Measurements from ENCODE around the gene UGT2B15. TPM values are rescaled to one million over a fixed set of nuclear protein-coding genes. Genes with fewer than 3 reads are reported as not detected.

Gene UGT2B15
- total RNA-seq, 1 donor from 2014 or later: not detected

DNA sequence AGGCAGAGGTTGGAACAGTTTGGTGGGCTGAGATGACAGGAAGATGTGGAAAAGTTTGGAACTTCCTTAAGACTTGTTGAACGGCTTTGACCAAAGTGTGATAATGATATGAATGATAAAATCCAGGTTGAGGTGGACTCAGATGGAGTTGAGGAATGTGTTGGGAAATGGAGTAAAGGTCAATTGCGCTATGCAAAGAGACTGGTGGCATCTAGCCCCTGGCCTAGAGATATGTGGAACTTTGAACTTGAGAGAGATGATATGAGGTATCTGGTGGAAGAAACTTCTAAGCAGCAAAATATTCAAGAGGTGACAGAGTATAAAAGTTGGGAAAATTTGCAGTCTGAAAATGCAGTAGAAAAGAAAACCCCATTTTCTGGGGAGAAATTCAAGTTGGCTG, 73.0 kb downstream of the UGT2B15 start:
- no peaks in the 10 kb centered on the region for H3K36me3 Mint-ChIP-seq (ENCODE audit: low read depth)
- no peak for DNase-seq (ENCODE audit: low read depth, low spot score)
- no peaks in the 10 kb centered on the region for H3K4me1 Mint-ChIP-seq
- no peaks in the 10 kb centered on the region for H3K27me3 Mint-ChIP-seq (ENCODE audit: low read depth)
- H3K4me3 Mint-ChIP-seq: no peak overlapping the region
- no peaks in the 10 kb centered on the region for H3K9me3 Mint-ChIP-seq
- TF ChIP-seq CTCF (conservative IDR thresholded peaks at IDR 0.05): no peak
- no peak overlapping the region for H3K27ac Mint-ChIP-seq (ENCODE audit: unreplicated experiment)

Other genes starting within 250 kb of the UGT2B15 start
- not detected in 2 replicates for gene TMPRSS11E, start 223.2 kb downstream of the UGT2B15 start, total RNA-seq
- gene UGT2B17, start 94.3 kb downstream of the UGT2B15 start, total RNA-seq: not detected in 2 replicates
- not detected in 2 replicates for gene UGT2B10, start 145.3 kb upstream of the UGT2B15 start, total RNA-seq

Data from neural crest cell (in vitro differentiated cells).